ENCODE data around the gene COL23A1.

COL23A1 gene

GRCh38 chr5:178433273-178433775 lies 156.9 kb downstream of the COL23A1 start:
- no peak for DNase-seq

- DNase-seq: no peak
Observed at GRCh38 chr5:178432421-178433272, 157.5 kb downstream of the COL23A1 start.

- peak; percentile 37 to 54 (median 37) for DNase-seq
Observed at GRCh38 chr5:178431782-178432165, 158.4 kb downstream of the COL23A1 start.

GRCh38 chr5:178431063-178431781 lies 159.0 kb downstream of the COL23A1 start:
- DNase-seq: peak in 2 of 3 donors; percentile 24 to 59

GRCh38 chr5:178430186-178431062 lies 159.8 kb downstream of the COL23A1 start:
- no peak for DNase-seq

- DNase-seq: no peak
Observed at GRCh38 chr5:178429491-178430185, 160.6 kb downstream of the COL23A1 start.

- no peak for DNase-seq
Observed at GRCh38 chr5:178429156-178429468, 161.1 kb downstream of the COL23A1 start.

- no peak for DNase-seq
Observed at GRCh38 chr5:178428341-178429155, 161.6 kb downstream of the COL23A1 start.

- no peak for DNase-seq
Observed at GRCh38 chr5:178427576-178428197, 162.5 kb downstream of the COL23A1 start.

- DNase-seq: no peak
Observed at GRCh38 chr5:178426326-178427130, 163.7 kb downstream of the COL23A1 start.

GRCh38 chr5:178425621-178426068 lies 164.5 kb downstream of the COL23A1 start:
- no peak for DNase-seq

- no peak for DNase-seq
Observed at GRCh38 chr5:178424810-178425177, 165.4 kb downstream of the COL23A1 start.

GRCh38 chr5:178423901-178424809 lies 166.0 kb downstream of the COL23A1 start:
- peak in 2 of 3 donors; percentile 35 to 39 for DNase-seq

GRCh38 chr5:178423431-178423830 lies 166.8 kb downstream of the COL23A1 start:
- no peak for DNase-seq

- DNase-seq: no peak
Observed at GRCh38 chr5:178422400-178422775, 167.8 kb downstream of the COL23A1 start.

- no peak for DNase-seq
Observed at GRCh38 chr5:178421699-178422399, 168.3 kb downstream of the COL23A1 start.

GRCh38 chr5:178421128-178421527 lies 169.1 kb downstream of the COL23A1 start:
- DNase-seq: no peak

- DNase-seq: no peak
Observed at GRCh38 chr5:178420354-178420781, 169.8 kb downstream of the COL23A1 start.

All from suppressor macrophage treated with lipopolysaccharide for 1 hour (primary cell).